Cerebellar nuclear complex (tissue), 1 donor: ENCODE results near the gene TMEM248.
A peak's percentile ranks its signal among the peaks of the same experiment; 100 is the strongest.
"Not testable (repeated sequence)": the region's sequence is repeated elsewhere in the genome, so short reads cannot be mapped to it uniquely, and the experiment has no call there.

Experiments used
- DNase-seq, 2 experiments: peaks; one replicate each; lab custom pipeline; 2025; lab: John Stamatoyannopoulos, UW

TMEM248 gene

DNA sequence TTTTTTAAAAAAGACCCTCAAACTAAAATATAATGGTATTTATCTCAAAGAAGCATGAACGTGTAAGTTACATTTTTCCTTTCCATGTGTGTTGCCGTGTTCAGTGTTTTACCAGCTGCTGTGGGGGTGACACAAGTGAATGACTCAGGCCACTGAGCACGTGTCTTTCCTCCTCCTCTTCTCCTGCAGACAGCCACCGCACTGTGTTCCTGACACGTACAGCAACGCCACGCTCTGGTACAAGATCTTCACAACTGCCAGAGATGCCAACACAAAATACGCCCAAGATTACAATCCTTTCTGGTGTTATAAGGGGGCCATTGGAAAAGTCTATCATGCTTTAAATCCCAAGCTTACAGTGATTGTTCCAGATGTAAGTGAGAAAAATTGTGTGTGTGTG is 29.7 kb downstream of the TMEM248 start:
- no peak for DNase-seq

DNA sequence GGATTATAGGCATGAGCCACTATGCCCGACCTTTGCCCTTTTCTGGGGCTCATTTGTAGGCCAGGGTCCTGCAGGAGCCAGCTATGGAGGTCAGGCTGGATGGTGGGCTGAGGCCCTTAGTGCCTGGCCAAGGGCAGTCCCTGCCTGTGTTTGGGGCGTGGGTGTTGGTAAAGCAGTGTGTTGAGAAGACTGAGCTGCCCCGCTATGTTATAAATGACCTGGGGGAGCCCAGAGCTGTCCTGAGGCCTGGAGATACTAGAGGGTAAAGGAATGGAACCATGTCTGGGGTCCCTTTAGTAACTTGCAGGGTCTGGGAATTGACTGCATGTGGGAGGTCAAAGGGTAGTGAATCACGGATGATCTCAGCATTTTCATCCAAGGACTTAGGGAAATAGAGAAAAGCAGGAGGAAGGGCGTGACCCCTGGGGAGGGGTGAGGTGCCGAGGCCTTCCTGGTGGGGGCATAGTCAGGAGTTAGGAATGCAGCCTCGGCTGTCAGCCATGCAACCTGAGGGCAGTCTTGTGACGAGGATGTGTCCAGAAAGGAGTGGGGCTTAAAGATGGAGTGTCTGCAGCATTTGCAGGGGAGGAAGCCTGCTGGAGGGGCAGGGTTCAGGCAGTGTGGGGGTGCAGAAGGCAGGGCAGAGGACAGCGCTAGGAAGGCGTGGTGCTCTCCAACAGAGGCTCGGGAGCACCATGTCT is 31.5 kb downstream of the TMEM248 start:
- no peak for DNase-seq

DNA sequence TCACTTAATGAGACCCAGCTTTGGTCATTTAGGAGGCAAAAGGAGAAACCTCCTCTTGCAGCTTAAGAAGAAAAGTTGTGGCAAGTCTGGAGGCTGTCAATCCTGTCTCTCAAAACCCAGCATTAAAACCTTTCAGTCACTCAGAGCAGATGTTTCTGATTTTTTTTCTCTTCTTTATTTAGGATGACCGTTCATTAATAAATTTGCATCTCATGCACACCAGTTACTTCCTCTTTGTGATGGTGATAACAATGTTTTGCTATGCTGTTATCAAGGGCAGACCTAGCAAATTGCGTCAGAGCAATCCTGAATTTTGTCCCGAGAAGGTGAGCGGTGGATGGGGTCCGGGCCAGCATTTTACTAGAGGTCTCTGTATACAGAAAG is 32.0 kb downstream of the TMEM248 start:
- DNase-seq = no peak

DNA sequence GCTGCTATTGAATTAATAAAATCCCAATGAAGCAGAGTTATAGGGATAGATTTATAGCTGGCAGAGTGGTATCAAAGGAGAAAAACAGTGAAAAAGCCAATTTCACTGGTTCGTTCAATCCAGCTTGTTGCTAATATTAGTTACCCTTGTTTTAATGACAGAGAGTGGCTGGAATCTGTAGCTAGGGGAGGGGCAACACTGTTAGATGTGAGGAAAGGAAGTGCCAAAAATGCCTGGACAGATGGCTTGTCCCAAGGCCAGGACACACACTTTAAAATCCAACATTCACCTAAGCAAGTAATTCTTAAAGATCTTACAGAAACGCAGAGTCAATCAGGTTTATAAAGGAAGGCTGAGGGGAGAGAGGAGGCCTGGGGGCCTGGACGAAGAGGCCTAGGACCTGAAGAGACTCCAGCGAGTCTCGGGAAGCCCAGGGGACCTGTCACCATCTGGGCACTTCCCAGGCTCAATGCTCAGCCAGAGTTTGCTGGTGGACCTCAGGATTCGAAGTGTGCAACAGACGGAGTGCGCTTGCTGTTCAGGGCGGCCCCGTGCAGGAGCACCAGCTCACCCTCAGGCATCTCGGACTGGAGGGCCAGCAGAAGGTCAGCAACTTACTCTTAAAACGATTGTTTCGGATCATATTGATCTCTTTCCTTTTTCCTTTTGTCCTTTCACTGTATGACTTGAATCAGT is 36.7 kb downstream of the TMEM248 start:
- DNase-seq = no peak

DNA sequence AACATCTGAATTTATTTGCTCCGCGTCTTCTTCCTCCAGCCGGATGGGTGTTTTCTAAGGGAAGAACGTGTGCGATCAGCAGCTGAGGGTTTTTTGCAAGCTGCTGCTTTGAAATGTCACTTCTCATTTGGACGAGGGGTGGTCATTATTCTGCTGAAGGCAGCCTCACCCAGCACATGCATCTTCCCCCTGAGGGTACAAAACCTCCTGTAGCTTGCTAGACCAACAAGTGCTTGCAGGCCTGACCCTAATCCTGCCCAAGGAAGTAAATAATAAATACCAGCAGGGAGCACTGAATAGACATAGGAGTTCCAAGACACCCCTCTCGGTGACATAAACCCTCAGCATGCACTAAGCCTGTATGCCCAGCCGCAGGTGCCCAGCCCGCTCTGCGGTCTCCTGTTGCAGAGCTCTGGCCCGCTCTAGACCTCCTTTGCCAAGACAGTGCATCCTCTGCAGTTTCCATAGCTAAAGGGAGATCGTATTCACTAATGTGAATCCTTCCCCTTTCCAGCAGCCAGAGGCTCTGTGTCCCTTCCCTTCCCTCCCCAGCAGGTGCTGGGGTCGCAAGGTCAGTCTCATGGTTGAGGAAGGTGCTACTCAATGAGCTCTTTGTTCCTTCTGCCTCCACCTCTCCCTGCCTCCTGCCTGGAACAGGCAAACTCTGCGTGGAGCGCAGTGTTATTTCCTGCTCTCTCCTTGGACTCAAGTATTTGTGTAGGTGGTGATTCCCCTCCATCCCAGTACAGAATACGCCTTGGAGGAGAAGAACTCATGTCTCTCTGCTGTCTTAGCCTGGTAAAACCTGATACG is 37.7 kb downstream of the TMEM248 start:
- no peak for DNase-seq

DNA sequence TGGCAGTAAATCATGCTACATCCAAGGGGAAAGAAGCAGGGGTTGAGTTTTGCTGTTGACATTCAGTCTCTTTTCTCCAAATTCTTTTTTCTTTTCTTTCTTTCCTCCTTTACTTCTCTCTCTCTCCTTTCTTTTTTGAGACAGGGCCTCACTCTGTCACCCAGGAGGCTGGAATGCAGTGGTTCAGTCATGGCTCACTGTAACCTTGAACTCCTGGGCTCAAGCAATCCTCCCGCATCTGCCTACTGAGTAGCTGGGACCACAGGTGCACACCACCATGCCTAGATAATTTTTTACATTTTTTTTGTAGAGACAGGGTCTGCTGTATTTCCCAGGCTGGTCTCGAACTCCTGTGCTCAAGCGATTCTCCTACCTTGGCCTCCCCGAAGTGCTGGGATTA is 39.2 kb downstream of the TMEM248 start:
- DNase-seq = no peak

DNA sequence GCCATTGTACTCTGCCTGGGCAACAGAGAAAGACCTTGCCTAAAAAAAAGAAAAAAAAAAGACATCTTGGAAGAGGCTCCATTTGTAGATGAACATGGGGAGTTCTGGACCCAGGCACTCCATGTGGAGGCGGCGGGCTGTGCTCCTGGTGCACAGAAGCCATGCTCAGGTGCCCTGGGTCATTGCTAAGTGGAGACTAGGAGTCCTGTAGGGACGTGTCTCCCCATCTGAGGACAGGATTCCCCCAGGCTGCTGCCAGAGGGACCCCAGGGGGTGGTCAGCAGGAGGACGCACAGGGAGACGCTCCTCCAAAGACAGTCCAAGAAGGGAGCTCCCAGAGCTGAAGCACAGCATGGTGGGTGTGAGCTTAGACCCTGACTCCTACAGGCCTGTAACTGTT is 40.1 kb downstream of the TMEM248 start:
- DNase-seq = no peak

DNA sequence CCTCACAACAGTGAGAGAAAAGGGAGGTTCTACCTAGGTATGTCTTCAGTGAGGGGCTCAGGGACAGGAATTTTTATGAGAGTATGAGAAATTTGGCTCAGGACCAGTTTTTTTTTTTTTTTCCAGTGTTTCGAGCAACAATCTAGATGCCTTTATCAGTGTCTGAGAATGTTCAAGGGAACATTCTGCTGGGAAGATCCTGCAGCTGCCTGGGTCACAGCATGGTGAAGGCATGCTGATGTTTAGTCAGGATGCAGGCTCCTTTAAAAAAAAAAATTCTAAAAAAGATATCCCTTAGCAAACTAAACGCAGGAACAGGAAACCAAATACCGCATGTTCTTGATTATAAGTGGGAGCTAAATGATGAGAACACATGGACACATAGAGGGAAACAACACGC is 43.4 kb downstream of the TMEM248 start:
- no peak for DNase-seq

DNA sequence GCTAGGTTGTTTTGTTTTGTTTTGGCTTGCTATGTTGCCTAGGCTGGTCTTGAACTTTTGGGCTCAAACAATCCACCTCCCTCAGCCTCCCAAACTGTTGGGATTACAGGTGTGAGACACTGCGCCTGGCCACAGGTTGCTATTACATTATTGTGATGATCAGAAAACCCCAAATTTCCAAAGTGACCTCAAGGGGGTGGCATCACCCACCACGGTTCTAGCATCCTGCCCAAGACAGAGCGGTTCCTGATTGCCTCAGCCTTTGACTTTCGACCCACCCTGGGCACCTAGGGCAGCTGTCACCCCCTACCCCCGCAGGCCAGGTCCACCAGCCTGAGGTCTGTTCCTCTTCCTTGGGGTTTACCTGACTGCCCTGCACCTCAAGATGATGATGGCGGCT is 46.0 kb downstream of the TMEM248 start:
- DNase-seq = no peak

DNA sequence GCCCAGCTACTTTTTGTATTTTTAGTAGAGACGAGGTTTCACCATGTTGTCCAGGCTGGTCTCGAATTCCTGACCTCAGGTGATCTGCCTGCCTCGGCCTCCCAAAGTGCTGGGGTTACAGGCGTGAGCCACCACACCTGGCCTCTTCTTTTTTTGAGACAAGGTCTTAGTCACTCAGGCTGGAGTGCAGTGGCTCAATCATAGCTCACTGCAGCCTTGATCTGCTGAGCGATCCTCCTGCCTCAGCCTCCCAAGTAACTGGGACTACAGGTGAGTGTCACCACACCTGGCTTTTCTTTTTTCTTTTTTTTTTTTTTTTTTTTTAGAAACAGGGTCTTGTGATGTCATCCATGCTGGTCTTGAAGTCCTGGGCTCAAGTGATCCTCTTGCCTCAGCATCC is 48.0 kb downstream of the TMEM248 start:
- DNase-seq = not testable (repeated sequence)

DNA sequence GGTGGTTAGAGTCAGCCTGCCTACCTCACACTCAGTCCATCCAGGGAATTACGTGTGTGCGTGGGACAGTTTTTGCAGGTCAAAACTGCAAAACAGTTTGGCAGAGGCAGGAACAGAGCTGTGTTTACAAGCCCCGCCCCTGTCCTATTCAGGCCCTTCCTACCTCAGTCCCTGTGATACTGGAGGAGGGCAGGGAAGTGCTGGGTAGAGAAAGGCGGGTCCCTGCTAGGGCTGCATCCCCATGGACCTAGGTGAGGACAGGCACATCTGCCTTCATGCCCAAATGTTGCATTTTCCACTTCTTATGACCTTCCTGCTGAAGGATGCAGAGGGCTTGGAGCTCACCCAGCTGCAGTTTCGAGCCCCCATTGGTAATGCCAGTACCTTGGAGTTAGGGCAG is 49.3 kb downstream of the TMEM248 start:
- DNase-seq = no peak

DNA sequence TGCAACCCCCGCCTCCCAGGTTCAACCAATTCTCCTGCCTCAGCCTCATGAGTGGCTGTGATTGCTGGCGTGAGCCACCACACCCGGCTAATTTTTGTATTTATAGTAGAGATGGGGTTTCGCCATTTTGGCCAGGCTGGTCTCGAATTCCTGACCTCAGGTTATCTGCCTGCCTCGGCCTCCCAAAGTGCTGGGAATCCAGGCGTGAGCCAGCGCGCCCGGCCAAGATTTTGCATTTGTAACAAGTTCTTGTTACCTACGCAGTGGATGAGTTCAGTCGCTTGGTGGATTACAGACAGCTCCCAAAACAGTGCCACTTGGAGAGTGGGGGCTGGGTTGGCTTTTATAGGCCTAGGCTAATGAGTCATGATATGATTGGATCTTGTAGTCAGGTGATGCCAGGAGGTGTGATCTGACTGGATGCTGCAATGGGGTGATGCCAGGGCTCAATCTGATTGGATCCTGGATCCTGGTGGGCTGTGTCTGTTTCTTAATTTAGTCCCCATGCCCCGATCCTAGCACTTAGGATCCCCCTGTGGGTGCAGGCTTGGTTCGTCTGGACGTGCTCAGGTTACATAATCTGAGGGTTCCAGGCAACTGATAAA is 54.1 kb downstream of the TMEM248 start:
- no peak for DNase-seq

DNA sequence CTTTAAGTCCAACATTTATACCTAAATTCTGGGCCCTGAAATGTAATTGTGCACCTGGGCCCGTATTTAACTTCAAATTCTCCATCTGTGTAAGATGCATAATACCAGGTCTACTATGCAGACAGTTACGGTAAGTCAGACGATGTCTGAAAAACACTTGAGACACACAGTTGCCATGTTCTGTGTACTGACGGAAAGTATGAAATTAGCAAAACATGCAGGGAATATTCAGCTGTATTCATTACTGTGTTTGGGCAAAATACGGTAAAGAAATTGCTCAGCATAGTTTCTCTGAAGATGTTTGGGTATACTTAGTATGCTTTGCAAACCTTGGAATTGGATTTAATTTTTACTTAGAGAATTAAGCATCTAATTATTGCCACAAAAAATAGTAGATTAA is 57.3 kb downstream of the TMEM248 start:
- not testable (repeated sequence) for DNase-seq

DNA sequence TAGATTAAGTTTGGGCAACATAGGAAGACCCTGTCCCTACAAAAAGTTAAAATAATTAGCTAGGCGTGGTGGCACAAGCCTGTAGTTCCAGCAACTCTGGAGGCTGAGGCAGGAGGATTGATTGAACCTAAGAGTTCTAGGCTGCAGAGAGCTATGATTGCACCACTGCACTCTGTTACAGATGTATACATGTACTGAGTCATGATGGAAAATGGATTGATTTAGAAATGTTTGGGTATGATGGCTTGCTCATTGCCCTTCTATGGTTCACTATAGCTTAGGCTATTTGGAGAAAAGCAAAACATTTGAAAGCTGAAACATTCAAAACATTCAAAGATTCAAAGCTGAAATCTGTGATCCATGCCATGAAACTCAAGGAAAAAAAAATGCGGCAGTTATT is 58.0 kb downstream of the TMEM248 start:
- not testable (repeated sequence) for DNase-seq

DNA sequence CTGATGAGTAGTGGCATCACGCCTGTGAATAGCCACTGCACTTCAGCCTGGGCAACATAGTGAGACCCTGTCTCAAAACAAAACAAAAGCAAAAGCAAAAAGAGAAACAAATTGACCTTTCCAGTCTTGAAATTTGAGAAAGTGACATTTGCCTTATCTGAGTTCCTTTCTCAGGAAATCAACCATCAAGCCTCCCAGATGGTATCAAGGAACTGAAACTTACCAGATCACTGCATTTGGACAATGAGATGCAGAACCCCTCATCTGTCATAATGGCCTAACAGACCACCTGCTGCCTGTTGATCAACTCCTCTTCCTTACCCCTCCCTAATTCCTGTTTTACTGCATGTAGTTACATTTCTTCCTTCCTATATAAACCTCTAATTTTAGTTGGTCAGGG is 59.3 kb downstream of the TMEM248 start:
- DNase-seq = not testable (repeated sequence)

DNA sequence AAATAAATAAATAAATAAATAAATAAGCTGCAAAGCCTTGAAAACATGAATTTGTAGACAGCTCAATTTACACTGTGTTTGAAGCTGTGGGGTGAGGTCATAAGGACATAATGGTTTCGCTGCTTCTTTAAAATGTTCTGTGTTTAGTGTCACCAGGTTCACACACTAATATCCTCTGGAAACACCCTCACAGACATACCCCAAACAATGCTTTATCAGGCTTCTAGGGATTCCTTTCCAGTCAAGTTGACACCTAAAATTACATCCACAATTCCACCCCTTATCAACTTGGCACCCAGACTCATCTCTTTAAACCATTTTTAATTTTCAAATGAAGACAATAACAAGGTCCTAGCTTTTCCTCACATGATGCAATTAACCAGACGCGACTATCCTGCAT is 68.5 kb downstream of the TMEM248 start:
- not testable (repeated sequence) for DNase-seq

DNA sequence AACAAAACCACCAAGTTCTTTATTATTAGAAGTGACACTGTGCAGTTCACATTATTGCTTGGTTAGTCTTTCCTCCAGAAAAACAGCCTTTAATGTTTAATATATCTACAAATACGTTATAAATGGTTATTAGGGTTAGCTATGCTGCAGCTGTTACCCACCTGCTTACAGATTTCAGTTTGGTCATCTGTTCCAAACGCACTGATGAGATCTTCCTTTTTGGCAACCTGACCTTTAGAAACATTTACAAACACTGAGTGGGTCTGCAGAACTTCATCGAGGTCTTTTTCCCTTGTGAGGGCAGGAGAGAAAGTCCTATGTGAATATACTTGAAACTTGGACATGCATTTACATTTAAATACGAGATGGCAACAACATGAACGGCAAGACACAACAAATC is 73.0 kb downstream of the TMEM248 start:
- not testable (repeated sequence) for DNase-seq

DNA sequence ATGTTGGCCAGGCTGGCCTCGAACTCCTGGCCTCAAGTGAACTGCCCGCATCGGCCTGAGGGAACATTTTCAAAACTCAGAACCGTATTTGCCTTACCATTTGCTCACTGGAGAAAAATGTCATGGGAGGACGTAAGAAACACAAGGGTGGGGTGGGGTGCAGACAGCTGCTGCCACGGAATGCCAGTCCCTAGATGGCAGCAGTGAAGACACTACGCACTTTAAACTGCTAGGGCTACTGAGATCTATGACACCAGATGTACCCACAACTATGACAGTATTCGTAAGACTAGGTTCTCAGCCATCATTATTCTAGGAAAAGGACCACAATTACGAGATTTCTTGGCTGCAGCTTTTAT is 73.6 kb downstream of the TMEM248 start:
- not testable (repeated sequence) for DNase-seq

DNA sequence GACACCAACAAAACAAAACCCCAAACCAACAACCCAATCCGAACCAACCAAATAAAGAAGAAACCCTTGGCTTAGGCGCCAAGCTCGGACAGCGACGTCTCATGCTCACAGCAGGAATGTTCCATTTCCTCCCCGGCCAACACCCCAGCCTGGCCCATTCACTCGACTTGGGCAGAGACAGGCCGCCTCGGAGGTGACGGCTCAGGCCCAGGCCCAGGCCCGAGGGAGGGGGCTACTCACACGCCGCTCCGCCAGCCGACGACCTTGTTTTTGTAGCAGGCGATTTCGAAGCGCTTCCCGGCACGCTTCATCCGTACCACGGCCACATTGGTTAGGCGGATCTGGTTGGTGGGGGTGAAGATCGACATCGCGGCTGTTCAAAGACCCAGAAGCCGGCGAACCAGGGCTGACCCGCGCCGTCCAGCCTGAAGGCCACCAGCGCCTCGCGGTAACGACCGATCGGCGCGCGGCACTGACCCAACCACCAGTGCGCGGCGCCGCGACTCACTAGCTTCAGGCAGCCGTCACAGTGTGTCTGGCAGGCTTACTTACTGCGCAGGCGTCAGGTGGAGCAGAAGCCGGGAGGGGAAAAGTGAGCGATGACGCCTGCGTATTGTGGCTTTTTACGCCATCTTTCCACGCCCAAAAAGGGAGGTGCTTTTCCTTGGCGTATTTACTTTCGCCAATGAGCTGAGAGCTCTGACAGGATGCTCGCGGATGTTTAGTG is 74.2 kb downstream of the TMEM248 start, which contains the start of gene SBDS:
SBDS (minus strand) TSS at position 537 of the 727 bp plus-strand sequence; CDS start at position 368, 169 bp downstream.
- DNase-seq = peak; percentile 72 to 94

DNA sequence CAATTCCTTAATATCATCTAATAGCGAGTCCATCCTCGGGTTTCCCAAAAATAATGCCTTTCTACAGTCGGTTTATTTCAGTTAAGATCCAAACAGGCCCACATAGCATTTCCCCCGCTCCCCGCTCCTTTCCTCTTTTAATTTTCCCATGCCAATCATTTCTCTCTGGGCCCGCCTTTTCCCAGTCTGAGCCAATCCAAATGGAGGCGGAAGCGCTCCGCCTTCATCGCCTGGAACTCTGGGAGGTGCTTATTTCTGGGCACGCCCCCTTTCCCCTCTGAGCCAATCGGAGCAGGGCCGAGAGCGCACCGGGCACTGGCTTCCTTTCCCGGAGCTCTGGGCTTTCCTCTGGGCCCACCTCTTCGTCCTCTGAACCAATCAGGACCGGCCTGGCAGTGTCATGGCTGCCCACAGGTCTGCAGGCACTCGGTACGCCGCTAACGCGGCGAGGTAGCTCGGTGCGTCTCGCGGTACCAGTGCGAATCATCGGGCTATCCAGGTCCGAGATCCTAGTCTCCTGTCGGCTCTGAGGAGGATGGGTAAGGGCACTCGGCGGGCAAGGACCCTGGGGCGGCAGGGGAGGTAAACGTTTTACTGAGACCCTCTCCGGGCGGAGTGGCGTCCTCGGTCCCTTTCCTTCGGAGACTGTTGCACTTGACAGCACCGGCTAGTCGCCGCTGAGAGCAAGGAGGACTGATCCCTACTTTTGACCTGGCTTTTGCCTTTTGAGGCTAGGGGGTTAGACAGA is 75.6 kb downstream of the TMEM248 start, which contains the start of gene TYW1:
TYW1 (plus strand) TSS at position 390 of the 748 bp plus-strand sequence; CDS start at position 536, 146 bp downstream.
- peak; percentile 95 for DNase-seq
